DOHH2 (cell line): ENCODE results near the gene ALG12.
A peak's percentile ranks its signal among the peaks of the same experiment; 100 is the strongest.

Source experiments
- H3F3A ChIP-seq: fragments of 200-600 bp; sonication (generic), shearing (Covaris generic); 2 replicates; pipeline ENCODE4 v1.6.0; 2016; ENCODE audit warnings: antibody characterized with exemption, mild to moderate bottlenecking; ENCODE audit not compliant: control insufficient read depth, insufficient read depth
- H3K27ac ChIP-seq: fragments of 200-600 bp; sonication (generic); 2 replicates; pipeline ENCODE4 v1.5.1; 2014; ENCODE audit warnings: low read depth, mild to moderate bottlenecking, low read length, moderate library complexity
- H3K27me3 ChIP-seq: fragments of 200-600 bp; sonication (generic); 2 replicates; pipeline ENCODE4 v1.6.1; 2014; ENCODE audit warnings: mild to moderate bottlenecking, low read length, mixed read lengths; ENCODE audit not compliant: control insufficient read depth
- H3K36me3 ChIP-seq: fragments of 200-600 bp; sonication (generic); 2 replicates; pipeline ENCODE4 v1.6.1; 2014; ENCODE audit warnings: mild to moderate bottlenecking, low read length, moderate library complexity, mixed read lengths; ENCODE audit not compliant: control insufficient read depth
- H3K4me1 ChIP-seq: fragments of 200-600 bp; sonication (generic); 2 replicates; pipeline ENCODE4 v1.6.1; 2014; ENCODE audit warnings: mild to moderate bottlenecking, low read length, mixed read lengths; ENCODE audit not compliant: control insufficient read depth
- H3K4me2 ChIP-seq: fragments of 200-600 bp; sonication (generic); 2 replicates; pipeline ENCODE4 v1.6.0; 2014; ENCODE audit warnings: mild to moderate bottlenecking, low read length, moderate library complexity
- H3K4me3 ChIP-seq: fragments of 200-600 bp; sonication (generic); 2 replicates; pipeline ENCODE4 v1.5.1; 2014; ENCODE audit warnings: mild to moderate bottlenecking, low read length, mixed read lengths
- H3K79me2 ChIP-seq: fragments of 200-600 bp; sonication (generic); 2 replicates; pipeline ENCODE4 v1.6.1; 2014; ENCODE audit warnings: mild to moderate bottlenecking, low read length, mixed read lengths; ENCODE audit not compliant: control insufficient read depth
- H3K9me2 ChIP-seq: fragments of 200-600 bp; sonication (generic); replicated peaks from 2 replicates; pipeline ENCODE4 v1.6.1; 2014; ENCODE audit warnings: mild to moderate bottlenecking, low read length, mixed read lengths; ENCODE audit not compliant: control insufficient read depth
- H3K9me3 ChIP-seq: fragments of 200-600 bp; sonication (generic); 2 replicates; pipeline ENCODE4 v1.6.1; 2014; ENCODE audit warnings: antibody characterized with exemption, low read length, mixed read lengths; ENCODE audit not compliant: control insufficient read depth, insufficient read depth
- H4K20me1 ChIP-seq: fragments of 200-600 bp; sonication (generic); 2 replicates; pipeline ENCODE4 v1.6.0; 2014; ENCODE audit warnings: low read depth, mild to moderate bottlenecking, antibody characterized with exemption, low read length, moderate library complexity; ENCODE audit not compliant: control insufficient read depth, insufficient read depth
- EZH2phosphoT487 ChIP-seq: fragments of 200-600 bp; sonication (generic); IDR thresholded peaks from 2 replicates; pipeline ENCODE4 v1.6.1; 2017; ENCODE audit warnings: borderline replicate concordance, mild to moderate bottlenecking, antibody characterized with exemption, low read length, moderate library complexity, mixed read lengths
- TF ChIP-seq, protein P1 (sequence below): fragments of 200-600 bp; sonication (generic); IDR thresholded peaks from one replicate; pipeline ENCODE4 v1.5.1; 2014; ENCODE audit warnings: antibody characterized with exemption, mild to moderate bottlenecking, low read depth, low read length; ENCODE audit not compliant: poor library complexity, severe bottlenecking

The ALG12 gene

DNA sequence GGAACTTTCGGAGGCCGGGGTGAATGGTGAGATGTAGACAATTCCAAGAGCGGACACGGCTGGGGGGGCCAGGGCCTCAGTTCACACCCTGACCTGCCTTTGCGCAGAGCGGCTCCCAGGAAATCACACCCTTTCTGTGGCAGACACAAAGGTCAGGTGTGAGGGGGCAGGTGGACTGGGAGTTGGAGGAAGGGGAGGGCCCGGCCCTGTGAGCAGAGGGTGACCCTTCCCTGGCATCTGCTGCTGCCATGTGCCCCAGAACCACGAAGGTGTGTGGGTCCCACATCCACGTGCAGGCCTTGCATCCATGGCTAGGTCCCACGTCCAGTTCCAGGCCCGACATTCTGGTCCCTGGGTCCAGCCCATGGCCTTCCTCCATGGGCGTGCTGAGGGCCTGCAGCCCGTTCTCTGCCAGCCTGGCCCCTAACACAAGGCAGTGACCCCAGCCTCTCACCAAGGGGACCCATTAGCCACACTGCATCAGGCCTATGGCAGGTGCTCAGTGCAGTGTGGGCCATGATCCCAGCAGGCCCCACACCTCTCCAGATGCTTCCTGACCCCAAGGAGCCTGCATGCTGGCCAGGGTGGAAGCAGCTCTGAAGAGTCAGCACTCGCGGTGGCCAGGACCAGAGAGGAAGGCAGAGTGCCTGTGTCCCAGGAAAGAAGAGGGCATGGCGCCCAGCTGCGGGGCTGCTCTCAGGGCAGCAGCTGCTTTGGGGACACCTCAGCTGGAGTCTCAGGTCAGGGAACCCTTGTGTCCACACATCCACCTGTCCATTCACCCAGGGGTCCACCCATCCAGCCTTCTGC lies 23.5 kb upstream of the ALG12 start:
- Histone ChIP-seq H3K4me2 (no peak overlapping the region), H3K27me3 (no peaks in the 10 kb centered on the region), H3K4me1 (peaks cover 35% of the 10 kb centered on the region), H3K4me3 (no peak overlapping the region), H4K20me1 (no peaks in the 10 kb centered on the region), H3K79me2 (no peaks in the 10 kb centered on the region), H3K36me3 (no peaks in the 10 kb centered on the region), H3F3A (peaks cover 11% of the 10 kb centered on the region), H3K9me2 (no peaks in the 10 kb centered on the region), H3K27ac (no peak overlapping the region), H3K9me3 (no peaks in the 10 kb centered on the region)
- TF ChIP-seq EZH2phosphoT487: no peak
- TF ChIP-seq, protein P1, sequence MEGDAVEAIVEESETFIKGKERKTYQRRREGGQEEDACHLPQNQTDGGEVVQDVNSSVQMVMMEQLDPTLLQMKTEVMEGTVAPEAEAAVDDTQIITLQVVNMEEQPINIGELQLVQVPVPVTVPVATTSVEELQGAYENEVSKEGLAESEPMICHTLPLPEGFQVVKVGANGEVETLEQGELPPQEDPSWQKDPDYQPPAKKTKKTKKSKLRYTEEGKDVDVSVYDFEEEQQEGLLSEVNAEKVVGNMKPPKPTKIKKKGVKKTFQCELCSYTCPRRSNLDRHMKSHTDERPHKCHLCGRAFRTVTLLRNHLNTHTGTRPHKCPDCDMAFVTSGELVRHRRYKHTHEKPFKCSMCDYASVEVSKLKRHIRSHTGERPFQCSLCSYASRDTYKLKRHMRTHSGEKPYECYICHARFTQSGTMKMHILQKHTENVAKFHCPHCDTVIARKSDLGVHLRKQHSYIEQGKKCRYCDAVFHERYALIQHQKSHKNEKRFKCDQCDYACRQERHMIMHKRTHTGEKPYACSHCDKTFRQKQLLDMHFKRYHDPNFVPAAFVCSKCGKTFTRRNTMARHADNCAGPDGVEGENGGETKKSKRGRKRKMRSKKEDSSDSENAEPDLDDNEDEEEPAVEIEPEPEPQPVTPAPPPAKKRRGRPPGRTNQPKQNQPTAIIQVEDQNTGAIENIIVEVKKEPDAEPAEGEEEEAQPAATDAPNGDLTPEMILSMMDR: no peak

DNA sequence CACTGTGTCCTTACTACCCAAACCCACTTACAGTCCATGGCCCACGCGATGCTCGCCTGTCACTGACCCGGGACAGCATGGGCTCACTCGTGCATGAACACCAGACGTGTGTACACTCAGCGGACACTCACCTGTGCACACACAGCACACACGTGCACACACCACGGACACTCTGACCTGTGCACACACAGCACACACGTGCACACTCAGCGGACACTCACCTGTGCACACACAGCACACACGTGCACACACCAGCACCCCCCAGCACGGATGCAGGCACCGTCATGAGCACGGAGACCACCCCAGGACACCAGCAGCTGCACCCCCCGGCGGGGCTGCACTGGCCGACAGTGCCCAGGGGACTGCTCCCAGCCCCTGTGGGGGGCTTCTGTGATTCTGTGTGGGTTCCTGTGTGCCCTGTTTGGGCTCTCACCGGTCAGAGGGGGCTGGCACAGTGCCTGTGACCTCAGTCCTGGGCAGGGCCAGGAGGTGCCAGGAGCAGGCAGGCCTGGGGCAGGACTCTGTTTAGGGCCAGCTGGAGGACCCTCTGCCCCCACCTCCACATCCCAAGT lies 20.4 kb upstream of the ALG12 start:
- H3K4me2 ChIP-seq: no peak overlapping the region
- H3K9me2 ChIP-seq: no peaks in the 10 kb centered on the region
- H3K27me3 ChIP-seq: no peaks in the 10 kb centered on the region
- peaks cover 9% of the 10 kb centered on the region for H3F3A ChIP-seq
- H3K4me1 ChIP-seq: peaks cover 33% of the 10 kb centered on the region
- H3K4me3 ChIP-seq: no peak overlapping the region
- TF ChIP-seq, protein P1: no peak
- TF ChIP-seq EZH2phosphoT487: no peak
- H3K79me2 ChIP-seq: peaks cover 14% of the 10 kb centered on the region
- H3K36me3 ChIP-seq: peaks cover 12% of the 10 kb centered on the region
- no peak overlapping the region for H3K27ac ChIP-seq
- H3K9me3 ChIP-seq: no peaks in the 10 kb centered on the region
- no peaks in the 10 kb centered on the region for H4K20me1 ChIP-seq

DNA sequence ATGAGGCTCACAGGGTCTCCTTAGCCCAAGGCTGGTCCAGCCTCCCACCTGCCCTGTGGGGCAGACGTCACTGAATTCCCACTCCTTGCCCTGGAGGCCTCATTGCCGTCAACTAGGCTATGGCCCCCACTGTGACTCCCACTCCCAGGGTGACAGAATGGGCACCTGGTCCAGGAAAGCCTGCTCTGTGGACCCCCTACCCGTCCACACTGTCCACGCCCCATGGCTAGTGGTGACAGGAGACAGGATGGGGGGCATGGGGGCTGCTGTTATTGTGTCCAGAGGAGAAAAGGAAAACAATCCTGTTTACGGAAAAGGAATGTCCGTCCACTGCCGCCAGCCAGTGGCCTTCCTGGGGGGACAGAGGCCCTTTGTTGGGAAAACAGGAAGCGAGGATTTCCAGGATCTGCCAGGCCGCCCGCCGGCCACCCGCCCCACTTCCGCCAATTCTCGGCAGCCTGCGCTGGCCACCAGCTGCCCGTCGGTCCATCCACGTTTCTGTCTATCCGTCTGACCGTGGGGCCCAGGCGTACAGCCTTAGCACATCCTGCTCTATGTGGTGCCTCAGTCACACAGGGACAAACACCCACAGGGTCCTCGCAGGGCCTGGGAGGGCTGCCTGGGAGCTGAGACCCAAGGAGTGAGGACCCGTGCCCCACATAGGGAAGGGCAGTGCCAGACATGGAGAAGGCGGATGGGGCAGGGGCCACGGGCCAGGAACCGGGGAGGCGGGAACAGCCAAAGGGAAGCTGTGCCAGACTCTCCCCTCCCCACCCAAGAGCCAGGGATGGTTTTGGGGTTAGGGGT lies 19.7 kb upstream of the ALG12 start:
- H3K4me3 ChIP-seq: no peak overlapping the region; the same call in 1 of the 2 replicates
- TF ChIP-seq EZH2phosphoT487: no peak
- TF ChIP-seq, protein P1: no peak
- no peaks in the 10 kb centered on the region for H3K27me3 ChIP-seq
- H3K9me3 ChIP-seq: no peaks in the 10 kb centered on the region
- H3K27ac ChIP-seq: no peak overlapping the region
- H4K20me1 ChIP-seq: no peaks in the 10 kb centered on the region
- peaks cover 19% of the 10 kb centered on the region for H3K79me2 ChIP-seq
- no peaks in the 10 kb centered on the region for H3K9me2 ChIP-seq
- peaks cover 16% of the 10 kb centered on the region for H3F3A ChIP-seq
- peaks cover 15% of the 10 kb centered on the region for H3K36me3 ChIP-seq
- H3K4me1 ChIP-seq: peaks cover 40% of the 10 kb centered on the region
- peak overlapping the region; percentile 77 for H3K4me2 ChIP-seq
